Activated CD8-positive, alpha-beta memory T cell treated with anti-CD3 and anti-CD28 coated beads for 1 hour (primary cell): ENCODE measurements around the gene ST8SIA4.

Source experiments
- DNase-seq, 2 donors: peaks; one replicate each; pipeline ENCODE4 v3.0.0-alpha.2; 2020; ENCODE audit warnings: low read depth in 1 of 2; ENCODE audit errors: extremely low read depth in 1 of 2

Gene ST8SIA4, protein sequence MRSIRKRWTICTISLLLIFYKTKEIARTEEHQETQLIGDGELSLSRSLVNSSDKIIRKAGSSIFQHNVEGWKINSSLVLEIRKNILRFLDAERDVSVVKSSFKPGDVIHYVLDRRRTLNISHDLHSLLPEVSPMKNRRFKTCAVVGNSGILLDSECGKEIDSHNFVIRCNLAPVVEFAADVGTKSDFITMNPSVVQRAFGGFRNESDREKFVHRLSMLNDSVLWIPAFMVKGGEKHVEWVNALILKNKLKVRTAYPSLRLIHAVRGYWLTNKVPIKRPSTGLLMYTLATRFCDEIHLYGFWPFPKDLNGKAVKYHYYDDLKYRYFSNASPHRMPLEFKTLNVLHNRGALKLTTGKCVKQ

DNA sequence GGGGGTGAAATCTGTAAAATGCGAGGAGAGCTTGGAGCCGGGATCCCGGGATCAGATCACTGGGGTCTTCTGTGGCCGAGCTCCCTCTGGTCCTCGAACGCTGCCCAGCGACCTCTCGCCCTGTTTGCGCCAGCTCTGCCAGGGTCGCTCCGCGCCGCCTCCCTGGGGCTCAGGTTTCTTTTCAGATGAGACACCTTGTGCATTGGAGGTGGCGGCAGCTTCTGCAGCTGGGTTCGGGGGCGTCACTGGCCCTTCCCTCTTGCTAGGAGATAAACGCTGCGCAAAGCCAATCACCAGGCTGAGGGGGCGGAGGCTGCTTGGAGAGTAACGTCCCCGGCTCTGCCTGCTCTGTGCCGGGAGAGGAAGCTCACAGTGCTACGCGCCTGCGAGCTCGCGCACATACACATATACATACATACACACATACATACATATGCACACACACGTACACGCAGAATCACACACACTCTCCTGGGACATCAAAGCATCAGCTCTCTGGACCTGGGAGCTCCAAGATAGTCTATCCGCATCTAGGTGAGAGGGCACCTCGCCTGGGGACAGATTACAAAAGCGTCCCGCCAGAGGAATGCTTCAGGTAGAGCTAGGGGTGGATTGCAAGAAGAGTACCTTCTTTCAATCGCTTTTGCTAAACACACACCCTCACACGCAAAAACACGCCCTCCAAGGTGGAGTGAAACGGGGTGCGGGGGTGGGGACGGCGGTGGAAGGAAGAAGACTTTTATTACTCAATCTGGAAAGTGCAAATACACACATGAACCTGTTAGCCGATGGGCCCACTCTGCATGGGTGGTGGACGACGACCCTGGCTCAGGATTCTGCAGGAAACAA lies at the start of gene ST8SIA4:
Gene ST8SIA4 (minus strand): TSS at position 244 of the 849 bp plus-strand sequence. CDS start 327 bp downstream, outside the sequence.
- DNase-seq, result peak; percentile 82 to 83

DNA sequence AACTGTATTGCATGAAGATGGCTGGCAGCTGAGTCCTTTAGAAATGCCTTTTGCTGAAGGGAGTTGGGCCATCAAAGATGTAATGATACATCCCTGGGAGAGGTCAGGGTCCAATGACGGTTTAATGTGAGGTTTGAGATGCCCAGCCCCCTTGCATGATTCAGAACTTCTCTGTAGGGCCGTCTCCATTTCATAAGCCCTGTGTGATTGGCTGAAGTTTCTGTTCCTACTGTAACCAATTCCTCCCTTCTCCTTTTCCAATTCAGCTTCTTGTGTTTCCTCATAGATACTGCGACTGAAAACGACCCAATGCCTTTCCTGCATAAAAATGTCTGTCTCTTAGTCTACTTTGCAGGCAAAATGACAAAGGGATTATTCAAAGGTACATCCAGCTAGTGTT lies 47.9 kb upstream of the ST8SIA4 start:
- DNase-seq, result no peak

DNA sequence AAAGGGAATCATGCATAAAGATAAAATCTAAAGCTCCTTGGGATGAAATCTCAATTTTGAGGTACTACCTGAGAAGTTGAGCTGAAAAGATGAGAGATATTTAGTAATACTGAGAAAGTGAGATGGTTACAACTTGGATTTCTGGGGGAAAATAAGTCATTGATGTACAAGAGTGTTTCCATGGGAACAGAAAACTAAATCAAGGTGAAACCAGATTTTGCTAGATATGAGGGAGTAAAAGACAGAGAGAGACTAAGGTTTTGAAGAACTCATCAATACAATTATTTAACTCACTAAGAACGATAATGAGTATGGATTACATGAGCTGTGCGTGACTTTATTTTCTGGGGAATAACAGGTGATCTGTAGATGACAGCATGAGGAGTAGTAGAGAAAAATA lies 10.2 kb upstream of the ST8SIA4 start:
- DNase-seq, result no peak

DNA sequence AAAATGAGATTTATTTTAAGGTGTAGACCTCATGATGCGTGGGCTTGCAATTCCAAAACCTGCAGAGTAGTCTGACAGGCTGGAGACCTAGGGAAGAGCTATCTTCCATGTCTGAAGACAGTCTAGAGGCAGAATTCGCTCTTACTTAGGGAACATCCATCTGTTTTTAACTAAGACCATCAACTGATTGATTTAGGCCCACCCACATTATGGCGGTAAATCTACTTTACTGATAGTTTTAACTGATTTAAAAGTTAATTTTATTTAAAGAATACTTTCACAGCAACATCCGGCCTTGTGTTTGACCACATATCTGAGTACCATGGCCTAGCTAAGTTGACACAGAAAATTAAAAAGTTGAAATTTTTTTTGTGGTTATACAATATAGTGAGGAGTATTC lies 6.0 kb upstream of the ST8SIA4 start:
- DNase-seq, result no peak

DNA sequence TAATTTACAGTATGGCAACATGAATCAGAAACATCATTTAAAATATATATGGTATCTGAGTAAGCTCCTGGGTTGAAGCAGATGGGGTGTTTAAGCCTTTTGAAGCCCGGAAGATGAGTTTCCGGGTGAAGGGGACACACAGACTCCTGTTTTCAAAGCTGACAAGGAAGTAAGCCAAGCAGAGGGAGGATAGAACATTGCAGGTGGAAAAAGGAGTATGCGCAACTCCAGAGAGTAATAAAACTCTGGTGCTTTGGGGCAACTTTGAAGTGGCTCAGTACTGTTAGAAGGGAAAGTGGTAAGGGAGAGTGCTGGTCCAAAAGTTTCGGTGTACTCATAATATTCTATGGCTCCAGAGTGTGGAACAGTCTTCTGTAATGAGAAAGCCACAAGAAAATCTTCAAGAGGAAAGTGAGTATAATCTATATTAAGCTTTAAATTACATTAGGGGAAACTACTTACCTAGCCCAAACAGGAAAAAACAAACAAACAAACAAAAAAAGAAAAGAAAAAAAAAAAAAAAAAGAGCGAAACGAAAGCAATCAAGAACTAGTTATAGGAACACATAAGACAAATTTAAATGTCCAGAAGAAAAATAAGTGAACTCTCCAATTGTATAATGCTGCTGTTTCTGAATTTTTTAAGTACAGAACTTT lies 2.3 kb upstream of the ST8SIA4 start:
- DNase-seq, result no peak

DNA sequence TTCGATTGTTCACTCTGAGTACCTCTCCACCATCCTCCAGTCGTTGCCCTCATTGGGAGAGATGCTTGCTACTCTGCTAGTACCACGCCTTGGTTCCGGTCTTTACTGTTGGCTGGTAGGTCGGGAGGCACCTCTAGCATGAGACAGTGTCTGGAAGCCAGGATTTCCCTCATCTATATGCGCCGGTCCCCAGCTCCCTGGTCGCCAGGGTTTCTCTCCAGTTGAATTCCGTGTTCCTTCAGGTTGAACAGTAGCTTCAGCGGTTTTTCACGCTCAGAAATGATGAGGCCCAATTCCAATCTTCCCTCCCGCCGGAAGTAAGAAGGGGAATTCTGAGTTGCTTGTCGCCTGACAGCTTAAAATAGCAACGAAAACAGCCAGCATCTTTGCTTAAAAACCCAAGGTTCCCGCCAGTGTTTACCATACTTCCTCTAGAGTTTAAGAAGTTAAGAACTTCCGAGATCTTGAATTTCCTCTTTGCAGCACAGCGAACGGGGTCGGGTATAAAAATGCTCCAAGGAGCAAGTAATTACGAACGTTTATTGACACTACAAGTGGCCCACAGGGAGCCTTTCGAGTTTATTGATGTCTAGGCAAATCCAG lies 1.3 kb upstream of the ST8SIA4 start:
- DNase-seq, result no peak

DNA sequence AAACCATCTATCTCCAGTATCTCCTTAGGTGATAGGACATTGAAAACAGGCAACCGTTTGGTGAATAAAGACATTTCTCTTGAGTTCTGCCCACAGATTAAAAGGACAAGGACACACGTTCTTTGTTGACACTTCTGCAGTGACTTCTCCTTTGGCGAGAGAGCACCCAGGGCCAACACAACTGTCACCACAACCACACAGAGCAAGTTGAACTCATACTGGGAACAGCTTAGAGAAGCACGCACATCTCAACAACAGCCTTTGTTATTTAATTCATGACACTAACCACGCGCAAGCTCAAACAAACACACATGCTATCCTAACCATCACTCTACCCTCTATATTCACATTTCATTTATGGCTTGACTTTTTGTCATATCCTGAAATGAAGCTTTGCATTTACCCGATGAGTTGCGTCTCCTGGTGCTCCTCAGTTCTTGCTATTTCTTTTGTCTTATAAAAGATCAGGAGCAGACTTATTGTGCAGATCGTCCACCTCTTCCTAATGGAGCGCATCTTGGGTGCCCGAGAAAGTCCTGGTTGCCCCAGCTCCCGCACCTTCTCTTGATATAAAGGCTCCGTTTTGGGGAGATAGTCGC lies 543 bp downstream of the ST8SIA4 start:
- DNase-seq, result no peak

DNA sequence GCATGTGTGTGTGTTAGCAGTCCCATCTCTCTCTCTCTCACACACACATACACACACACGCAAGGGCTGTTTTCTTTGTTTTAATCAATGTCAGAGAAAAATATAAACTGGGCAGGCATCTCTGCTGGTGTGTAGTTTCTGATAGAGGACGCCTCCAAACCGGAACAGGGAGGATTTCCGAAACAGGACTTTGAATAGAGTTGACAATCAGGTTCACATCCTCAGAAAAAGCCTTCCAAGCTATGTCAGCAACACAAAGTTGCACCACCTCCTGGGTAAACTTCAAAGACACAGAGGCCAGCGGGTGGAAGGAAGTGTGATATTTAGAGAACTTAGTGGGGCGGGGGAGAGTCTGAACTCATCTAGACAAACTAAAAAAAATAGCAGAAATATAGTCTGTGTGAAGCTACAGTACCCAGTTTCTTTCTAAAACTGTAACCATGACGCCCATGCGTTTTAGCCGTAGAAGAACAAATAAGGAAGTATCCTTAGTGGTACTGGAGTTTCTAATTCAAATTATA lies 1.2 kb downstream of the ST8SIA4 start:
- no peak for DNase-seq

DNA sequence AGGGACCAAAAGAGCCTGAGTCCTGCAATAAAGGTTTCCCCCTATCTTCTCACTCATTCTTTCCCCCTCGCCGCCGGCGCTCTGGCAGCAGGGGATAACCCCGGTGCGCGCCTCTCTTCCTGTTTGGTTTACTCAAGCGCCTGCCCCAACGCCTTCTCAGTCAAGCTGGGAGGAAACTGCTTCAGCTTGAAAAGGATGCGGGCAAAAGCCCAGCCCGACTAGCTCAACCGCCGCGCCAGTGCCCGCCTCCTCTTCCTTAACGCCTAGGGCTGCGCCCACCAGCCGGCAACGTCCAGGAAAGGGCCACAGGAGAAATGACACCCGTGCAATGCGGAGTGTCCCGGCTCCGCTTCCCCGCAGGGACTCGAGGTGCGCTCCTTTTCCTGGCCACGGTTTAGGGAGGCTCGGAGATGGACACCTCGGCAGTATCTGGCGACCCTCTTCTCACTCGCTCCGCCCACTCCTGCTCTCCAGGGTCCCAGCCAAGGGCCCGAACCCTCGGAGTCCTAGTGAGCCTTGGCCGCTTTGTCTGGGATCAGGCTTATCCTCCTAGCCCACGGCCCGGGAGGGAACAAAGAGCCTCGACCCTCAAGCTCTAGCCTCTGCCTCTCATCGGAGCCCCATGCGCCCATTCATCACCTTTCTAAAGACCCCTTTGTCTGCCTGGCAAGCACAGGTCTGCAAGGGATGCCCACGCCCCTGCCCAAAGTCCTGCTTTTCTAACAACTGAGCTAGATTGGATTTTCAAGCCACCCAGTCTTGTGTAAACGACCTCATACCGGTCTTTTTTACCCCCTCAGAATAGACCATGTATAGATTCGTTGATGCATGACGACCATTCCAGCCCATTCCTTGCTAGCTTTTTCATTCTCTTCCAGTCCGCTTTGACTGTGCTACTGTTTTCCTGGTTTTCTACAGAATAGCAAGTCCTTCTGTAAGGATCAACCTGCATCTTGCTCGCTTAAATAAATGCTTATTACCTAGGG lies 2.0 kb downstream of the ST8SIA4 start:
- peak; percentile 80 to 81 for DNase-seq

DNA sequence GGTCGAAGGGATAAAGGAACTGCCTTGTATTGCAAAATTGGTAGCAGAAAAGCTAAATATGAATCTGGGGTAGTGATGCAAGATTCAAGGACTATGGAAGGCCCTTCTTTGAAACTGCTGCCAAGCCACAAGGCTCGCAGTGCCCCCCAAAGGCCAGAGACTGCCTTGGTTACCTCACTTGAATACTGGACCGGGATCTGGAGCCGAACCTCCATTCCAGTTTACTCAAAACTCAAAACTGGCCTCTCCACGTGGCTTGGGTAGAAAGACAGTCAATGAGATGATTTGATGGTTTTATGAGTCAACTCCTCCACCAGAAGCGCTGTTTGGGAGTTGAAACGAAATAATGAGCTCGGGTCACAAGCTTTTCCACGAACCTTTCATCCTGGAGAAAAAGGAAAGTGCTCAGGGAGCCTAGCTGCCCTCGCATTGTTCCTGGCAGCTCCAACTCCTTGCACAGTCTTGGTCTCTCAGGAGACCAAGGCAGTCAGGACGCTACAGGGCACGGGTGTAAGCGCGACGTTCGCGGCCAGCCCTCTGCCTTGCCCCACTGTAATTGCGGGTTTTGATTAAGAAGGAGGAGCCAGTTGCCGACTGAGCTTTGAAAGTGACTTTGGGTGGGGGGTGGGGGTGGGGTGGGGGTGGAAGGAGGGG lies 2.8 kb downstream of the ST8SIA4 start:
- DNase-seq, result no peak

DNA sequence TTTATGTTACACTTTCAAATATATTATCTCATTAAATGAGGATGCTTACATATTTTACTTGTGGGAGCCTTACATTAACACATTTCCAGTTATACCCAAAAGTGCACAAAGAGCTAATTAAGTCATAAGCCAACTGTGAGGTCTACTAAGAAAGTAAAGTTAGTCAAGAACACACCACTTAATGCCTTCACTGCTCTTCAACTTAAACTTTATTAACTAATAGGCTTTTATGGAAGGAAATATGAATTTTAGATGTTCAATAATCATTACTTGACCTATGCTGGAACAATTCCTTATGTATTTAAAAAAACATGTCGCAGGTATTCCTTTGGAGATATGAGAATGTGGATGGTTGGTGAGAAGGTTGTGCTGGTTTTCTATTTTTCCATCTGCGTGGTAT lies 3.4 kb downstream of the ST8SIA4 start:
- DNase-seq, result no peak

DNA sequence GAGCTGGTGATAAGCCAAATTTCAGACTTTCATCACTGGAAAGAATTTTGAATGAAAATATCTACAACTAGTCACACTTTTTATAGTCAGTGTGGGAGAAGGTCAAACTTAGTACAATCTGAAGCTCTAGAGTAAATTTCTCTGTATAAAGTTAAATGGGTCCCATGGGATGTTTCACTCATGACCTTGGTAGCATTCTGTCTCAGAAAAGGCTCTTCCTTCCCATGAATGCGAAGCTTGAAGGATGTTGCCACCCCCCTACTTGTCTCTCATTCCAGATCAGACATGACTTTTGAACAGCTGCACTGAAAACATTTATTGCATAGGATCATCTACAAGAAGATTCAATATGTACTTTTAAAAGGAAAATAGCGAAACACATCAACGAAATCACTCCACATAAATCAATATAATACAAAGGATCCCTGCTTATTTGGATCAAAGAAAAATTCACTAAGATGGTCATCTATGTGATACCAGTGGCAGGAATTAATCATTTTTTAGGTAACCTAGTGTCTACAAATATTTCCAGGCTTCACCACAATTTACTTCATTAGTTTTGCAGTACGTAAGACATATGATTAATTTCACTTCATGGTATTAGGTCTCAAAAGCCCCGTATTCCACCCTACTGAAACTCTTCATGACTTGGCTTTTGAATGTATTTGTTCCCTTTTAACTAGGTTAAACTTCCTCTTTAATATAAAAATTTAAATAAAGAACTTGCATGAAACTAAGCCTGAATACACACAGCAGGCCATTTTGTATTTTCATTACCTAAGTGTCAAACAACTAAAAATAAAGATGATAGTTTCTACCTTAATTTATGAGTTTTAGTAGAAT lies 4.4 kb downstream of the ST8SIA4 start:
- no peak for DNase-seq

DNA sequence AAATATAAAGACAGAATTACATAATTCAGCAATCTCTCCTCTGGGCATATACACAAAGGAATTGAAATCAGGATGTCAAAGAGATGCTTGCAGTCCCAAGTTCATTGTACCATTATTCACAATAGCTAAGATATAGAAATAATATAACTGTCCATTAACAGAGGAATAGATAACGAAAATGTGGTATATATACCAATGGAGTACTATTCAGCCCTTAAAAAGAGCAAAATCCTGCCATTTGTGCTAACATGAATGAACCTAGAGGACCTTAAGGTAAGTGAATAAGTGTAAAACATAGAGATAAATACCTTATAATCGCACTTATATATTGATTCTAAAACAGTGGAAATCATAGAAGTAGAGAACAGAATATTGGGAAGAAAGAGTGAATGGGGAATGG lies 7.0 kb downstream of the ST8SIA4 start:
- no peak for DNase-seq

DNA sequence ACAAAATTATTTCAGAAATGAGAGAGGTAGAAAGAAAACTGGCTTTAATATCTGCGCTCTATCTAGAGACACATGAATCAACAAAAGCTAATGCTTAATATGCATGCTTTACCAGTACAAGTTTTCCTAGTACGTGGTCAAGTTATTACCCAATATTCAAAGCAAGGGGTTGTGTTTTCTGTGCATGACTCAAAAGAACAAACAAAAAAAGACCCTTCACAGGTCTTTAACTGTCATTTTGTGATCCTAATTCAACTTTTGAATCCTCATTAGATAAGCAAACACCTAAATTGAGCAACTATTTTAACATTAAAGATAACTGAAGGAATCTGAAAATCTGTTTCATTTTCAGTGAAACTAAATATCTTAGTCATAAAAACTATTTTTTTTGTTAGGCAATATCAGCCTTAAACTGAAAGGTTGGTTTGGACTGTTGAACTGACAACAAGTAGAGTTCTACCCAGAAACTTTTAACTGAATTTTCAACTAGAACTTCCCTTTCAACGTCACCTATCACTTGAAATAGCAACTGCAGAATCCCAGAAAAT lies 12.5 kb downstream of the ST8SIA4 start:
- no peak for DNase-seq

DNA sequence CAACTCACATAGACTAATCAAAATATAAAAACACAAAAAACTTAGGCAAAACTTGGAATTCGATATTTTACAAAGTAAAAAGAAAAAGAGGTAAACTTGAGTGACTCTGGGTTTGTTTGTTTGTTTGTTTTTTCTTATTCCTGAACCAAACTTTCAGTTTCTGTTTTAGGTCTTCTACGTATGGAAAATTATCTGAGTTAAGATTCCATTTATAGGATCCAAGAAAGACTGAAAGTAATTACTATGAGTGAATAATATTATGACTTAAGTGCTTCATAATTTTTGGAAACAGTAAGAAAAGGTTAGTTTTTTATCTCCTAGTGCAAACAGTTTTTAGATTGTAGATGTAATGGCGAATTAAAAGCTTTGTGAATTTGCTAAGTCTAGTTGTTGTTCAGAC lies 13.2 kb downstream of the ST8SIA4 start:
- no peak for DNase-seq

DNA sequence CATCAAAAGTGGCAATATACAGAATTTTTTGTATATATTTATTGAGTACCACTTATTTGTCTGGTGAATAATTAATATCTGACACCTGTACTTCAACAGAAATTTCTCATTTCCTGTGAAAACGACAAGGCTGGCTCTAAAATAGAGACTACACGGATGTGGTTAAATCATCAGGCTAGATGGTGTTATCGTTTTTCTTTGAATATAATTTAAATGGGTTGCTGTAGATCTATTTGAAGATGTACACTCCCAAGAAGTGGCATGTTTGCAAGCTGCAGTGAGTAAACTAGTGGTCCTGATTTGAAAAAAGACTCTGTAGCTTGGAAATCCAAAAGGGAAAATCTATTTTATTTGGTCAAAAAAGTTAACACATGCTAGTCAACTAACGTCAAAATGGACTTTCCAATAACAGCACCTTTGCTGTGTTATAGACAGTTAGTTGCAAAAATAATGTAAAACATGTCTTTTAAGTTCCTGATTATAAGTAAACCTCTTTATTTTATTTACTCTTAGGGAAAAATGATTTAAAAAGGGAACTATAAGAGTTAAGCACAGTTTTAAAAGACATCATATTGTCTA lies 13.8 kb downstream of the ST8SIA4 start:
- no peak for DNase-seq

DNA sequence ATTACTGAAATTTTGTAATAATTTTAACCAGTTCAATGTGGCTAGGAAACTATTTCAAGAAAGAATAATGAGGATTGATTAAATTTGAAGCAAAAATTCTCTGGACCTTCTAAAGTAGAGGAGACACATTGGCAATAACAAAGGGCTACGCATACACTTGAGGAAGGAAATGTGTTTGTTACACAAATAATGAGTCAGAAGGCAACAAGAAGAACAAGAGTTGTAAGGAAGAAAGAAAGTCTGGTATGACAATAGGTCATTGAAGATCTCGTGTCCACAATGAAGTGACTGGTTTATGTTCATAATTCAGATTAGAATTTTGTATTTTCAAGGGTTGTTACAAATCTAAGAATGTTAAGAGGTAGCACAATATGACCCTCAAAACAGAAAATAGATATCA lies 25.8 kb downstream of the ST8SIA4 start:
- DNase-seq, result no peak
